Upper lobe of right lung (tissue), 1 donor: ENCODE results near the gene KANK4. TPM values are rescaled to one million over a fixed set of nuclear protein-coding genes. Genes with fewer than 3 reads are reported as not detected.

ENCODE experiments used
- ATAC-seq: fragments of 200-7000 bp; cut with Tn5 transposase; one replicate; pipeline ENCODE4 v1.9.1; 2020; ENCODE audit warnings: mild to moderate bottlenecking, moderate library complexity
- DNase-seq: peaks from one replicate; pipeline ENCODE4 v3.0.0-alpha.2; 2020
- H3K27ac ChIP-seq: fragments of 200-600 bp; one replicate; pipeline ENCODE4 v1.8.0; 2022
- H3K27me3 ChIP-seq: fragments of 200-600 bp; one replicate; pipeline ENCODE4 v1.8.0; 2022; ENCODE audit warnings: mild to moderate bottlenecking
- H3K36me3 ChIP-seq: fragments of 200-600 bp; one replicate; pipeline ENCODE4 v1.8.0; 2022
- H3K4me1 ChIP-seq: fragments of 200-600 bp; one replicate; pipeline ENCODE4 v1.8.0; 2022
- H3K4me3 ChIP-seq: fragments of 200-600 bp; one replicate; pipeline ENCODE4 v1.8.0; 2022; ENCODE audit warnings: mild to moderate bottlenecking
- H3K9me3 ChIP-seq: fragments of 200-600 bp; one replicate; pipeline ENCODE4 v1.8.0; 2022
- intact Hi-C: fragments of 100-400 bp; cut with DNase I; formaldehyde crosslinking; loops from one replicate; pipeline ENCODE4 v1.11.0; 2022
- total RNA-seq: library from RNA; stranded (reverse); fragmentation: NEBNext Ultra II Directional; extraction: Animal tissue kit (Norgen Biotek cat#: 25700); gene quantifications from one replicate; pipeline ENCODE4 v1.2.1, GENCODE V29; 2021
- TF ChIP-seq, protein P1 (sequence below): fragments of 200-600 bp; IDR thresholded peaks from one replicate; pipeline ENCODE4 v1.8.0; 2022; ENCODE audit warnings: antibody characterized with exemption
- donor health status: DM: no; HTN: yes; CAD: no; lungs with severe emphysema.

Gene KANK4
- total RNA-seq, 1 donor from 2014 or later, result 6.4 TPM

GRCh38 chr1:62336638-62336994, 17.4 kb upstream of the KANK4 start:
- TF ChIP-seq, protein P1, sequence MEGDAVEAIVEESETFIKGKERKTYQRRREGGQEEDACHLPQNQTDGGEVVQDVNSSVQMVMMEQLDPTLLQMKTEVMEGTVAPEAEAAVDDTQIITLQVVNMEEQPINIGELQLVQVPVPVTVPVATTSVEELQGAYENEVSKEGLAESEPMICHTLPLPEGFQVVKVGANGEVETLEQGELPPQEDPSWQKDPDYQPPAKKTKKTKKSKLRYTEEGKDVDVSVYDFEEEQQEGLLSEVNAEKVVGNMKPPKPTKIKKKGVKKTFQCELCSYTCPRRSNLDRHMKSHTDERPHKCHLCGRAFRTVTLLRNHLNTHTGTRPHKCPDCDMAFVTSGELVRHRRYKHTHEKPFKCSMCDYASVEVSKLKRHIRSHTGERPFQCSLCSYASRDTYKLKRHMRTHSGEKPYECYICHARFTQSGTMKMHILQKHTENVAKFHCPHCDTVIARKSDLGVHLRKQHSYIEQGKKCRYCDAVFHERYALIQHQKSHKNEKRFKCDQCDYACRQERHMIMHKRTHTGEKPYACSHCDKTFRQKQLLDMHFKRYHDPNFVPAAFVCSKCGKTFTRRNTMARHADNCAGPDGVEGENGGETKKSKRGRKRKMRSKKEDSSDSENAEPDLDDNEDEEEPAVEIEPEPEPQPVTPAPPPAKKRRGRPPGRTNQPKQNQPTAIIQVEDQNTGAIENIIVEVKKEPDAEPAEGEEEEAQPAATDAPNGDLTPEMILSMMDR, result no peak
- Histone ChIP-seq H3K27me3 (no peaks in the 10 kb centered on the region), H3K9me3 (no peaks in the 10 kb centered on the region), H3K4me3 (no peak overlapping the region), H3K27ac (no peak overlapping the region), H3K36me3 (no peaks in the 10 kb centered on the region), H3K4me1 (no peaks in the 10 kb centered on the region)
- DNase-seq (no peak), ATAC-seq (no peak)
- intact Hi-C loops, result no loop called here

DNA sequence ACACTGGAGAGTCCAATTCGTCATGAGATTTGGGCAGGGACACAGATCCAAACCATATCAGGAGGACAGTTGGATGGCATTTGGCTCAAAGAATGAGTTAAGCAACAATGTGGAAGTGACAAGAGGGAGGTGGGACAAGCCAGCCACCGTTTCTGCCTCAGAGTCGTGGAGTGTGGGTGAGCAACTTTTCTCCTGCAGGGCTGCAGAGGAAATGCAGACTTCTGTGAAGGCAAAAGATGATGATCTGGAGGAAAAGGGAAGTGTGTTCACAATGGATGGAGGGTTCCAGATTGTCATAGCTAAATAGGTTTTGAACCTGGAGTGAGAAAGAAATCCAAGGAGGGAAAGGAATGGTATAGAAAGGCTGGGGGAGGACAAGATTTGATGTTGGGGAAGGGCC, 16.4 kb upstream of the KANK4 start:
- ATAC-seq, result no peak
- no peak for DNase-seq
- Histone ChIP-seq H3K4me1 (no peaks in the 10 kb centered on the region), H3K27ac (no peak overlapping the region), H3K9me3 (no peaks in the 10 kb centered on the region), H3K4me3 (no peak overlapping the region), H3K27me3 (no peaks in the 10 kb centered on the region), H3K36me3 (no peaks in the 10 kb centered on the region)
- TF ChIP-seq, protein P1, result no peak
- intact Hi-C loops, result no loop called here

GRCh38 chr1:62334434-62334985, 15.3 kb upstream of the KANK4 start:
- Histone ChIP-seq H3K4me1 (no peaks in the 10 kb centered on the region), H3K36me3 (no peaks in the 10 kb centered on the region), H3K27ac (no peak overlapping the region), H3K9me3 (no peaks in the 10 kb centered on the region), H3K4me3 (no peak overlapping the region), H3K27me3 (no peaks in the 10 kb centered on the region)
- intact Hi-C loops, result no loop called here
- DNase-seq (no peak), ATAC-seq (no peak)
- TF ChIP-seq, protein P1, result no peak

DNA sequence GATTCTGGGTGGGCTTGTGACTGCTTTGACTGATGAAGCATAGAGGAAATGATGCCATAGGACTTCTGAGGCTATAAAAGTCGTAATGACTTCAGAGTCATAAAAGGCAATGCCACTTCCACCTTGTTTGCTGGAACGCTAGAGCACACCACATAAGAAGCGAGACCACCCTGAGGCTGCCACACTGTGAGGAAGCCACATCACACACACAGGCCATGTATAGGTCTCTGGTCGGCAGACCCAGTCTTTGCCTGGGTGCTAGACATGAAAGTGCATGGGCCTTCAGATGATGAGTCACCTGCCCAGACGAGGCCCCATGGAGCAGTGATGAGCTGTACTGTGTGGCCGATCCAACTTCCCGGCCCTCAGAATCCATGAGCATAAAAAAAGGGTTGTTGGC, 14.2 kb upstream of the KANK4 start:
- Histone ChIP-seq H3K36me3 (no peaks in the 10 kb centered on the region), H3K9me3 (no peaks in the 10 kb centered on the region), H3K4me3 (no peak overlapping the region), H3K27me3 (no peaks in the 10 kb centered on the region), H3K4me1 (no peaks in the 10 kb centered on the region), H3K27ac (no peak overlapping the region)
- no peak for ATAC-seq
- intact Hi-C loops, result no loop called here
- TF ChIP-seq, protein P1, result no peak
- DNase-seq, result no peak

DNA sequence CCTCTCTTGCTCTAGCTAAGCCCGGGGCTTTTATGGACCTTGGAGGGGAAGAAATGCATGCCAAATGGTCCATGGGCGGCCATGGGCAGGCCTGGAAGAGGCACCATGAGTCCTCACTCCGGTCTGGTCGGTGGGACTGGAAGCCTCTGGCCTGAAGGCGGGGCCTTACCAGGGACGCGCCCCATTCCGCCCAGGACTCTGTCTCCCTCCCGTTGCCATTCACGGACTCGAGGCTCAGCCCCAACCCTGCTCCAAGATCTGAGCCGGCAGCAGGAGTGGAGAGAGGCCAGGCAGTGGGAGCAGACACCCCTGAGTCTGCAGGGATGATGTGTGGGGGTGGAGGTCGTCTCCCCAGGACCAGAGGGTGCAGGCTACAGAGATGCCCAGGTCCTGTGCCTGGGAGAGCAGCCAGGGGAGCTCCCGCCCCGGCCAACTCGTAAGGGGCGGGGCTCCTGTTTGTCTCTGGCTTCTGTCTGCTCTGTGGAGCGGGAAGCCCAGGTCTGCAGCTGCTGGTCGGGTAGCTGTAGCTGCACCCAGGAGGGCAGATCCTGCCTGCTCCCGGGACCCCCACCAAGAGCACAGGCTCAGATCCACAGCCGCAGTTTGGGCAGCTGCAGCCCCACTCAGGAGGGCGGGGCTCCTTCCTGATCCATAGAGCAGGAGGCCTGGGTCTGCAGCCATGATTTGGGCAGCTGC, 8.3 kb upstream of the KANK4 start:
- intact Hi-C loops, result no loop called here
- H3K4me1 ChIP-seq, result no peaks in the 10 kb centered on the region
- TF ChIP-seq, protein P1, result no peak
- ATAC-seq (peak; percentile 16), DNase-seq (no peak)
- H3K27ac ChIP-seq, result no peak overlapping the region
- no peaks in the 10 kb centered on the region for H3K9me3 ChIP-seq
- H3K36me3 ChIP-seq, result no peaks in the 10 kb centered on the region
- no peak overlapping the region for H3K4me3 ChIP-seq
- no peaks in the 10 kb centered on the region for H3K27me3 ChIP-seq
